Mammary microvascular endothelial cell (primary cell): ENCODE data around the gene SLMAP. TPM values are rescaled to one million over a fixed set of nuclear protein-coding genes. Genes with fewer than 3 reads are reported as not detected.

ENCODE experiments used
- total RNA-seq: library from RNA; depleted of rRNA; stranded (reverse); fragments of >200 nt; gene quantifications from 2 replicates; pipeline ENCODE4 v1.2.3, GENCODE V29; 2015

The SLMAP gene
- total RNA-seq: 38.8 and 43.1 TPM in 2 replicates

GRCh38 chr3:57755741-57756527 is at the start of gene SLMAP:
Gene SLMAP, plus strand, starts transcription at chr3:57756309. Its CDS starts 1,343 bp downstream, at chr3:57757652.

Other genes with a start within 250 kb of the SLMAP start
- gene DNAH12, start 212.0 kb upstream of the SLMAP start, total RNA-seq: under 0.01 TPM in 2 replicates
- gene PDE12, start 200.0 kb upstream of the SLMAP start, total RNA-seq: 28.1 and 31.5 TPM in 2 replicates
- 182 and 198 TPM in 2 replicates for gene ARF4, start 159.0 kb upstream of the SLMAP start, total RNA-seq
- 12.6 and 15.5 TPM in 2 replicates for gene DENND6A, start 63.2 kb upstream of the SLMAP start, total RNA-seq